ENCODE data around the gene RHBDF1.
"Not testable (repeated sequence)": the region's sequence is repeated elsewhere in the genome, so short reads cannot be mapped to it uniquely, and the experiment has no call there.

Gene RHBDF1

DNA sequence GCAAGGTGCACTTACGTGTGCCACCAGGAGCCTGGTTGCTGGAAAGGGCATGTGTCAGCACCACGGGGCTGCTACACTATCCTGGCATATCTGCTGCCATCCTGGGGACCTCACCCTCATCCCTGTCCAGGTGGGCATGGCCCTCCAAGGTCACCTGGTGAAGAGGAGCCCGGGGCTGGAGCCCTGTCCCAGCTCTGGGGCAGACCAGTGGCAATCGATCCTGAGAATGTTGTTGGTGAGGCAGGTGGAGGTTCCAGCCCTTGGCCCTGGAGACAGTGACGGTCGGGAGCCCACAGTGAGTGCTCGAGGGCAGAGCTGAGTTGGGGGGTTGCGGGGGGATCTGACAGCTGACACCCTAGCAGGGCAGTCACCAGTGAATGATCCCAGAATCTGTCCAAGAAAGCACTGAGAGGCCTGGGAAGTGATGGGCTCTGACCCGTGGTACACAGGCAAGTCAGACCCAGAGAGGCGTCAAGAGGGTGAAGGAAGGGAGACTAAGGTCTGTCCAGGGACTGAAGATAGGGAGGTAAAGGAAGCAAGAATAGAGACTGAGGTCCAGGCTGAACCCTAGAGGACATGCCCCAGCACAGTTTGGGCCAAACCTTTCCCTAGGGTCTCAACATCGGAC lies 36.6 kb downstream of the RHBDF1 start:
- no peak for DNase-seq

DNA sequence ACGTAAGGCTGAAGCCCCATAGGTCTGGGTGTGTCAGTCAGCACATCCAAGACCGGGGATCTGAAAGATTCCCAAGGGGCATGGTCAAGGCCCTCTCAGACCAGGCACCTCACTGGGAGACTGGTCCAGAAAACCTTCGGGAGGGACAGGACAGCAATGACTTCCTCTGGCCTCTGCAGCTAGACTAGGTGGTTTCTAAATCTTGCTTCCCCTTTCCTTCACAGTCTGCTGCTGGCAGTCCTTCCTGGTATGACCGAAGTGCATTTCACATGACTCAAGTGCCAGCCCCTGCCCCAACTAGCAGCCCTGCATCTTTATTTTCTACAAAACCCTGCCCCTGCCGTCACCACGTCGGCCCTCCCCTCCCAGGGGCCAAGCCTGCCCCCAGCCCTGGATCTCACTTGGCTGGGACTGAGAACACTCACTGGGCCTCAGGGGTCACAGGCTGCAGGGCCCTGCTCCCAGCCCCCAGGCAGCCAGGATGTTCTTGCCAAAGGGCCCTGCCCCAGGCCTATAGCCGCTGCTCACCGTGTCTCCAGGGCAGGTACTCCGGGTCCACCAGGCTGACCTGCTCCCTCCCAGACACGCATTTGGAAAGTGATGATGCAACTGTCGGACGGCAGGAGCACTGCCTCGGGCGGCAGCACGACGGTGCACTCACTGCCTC lies 37.3 kb downstream of the RHBDF1 start:
- no peak for DNase-seq

DNA sequence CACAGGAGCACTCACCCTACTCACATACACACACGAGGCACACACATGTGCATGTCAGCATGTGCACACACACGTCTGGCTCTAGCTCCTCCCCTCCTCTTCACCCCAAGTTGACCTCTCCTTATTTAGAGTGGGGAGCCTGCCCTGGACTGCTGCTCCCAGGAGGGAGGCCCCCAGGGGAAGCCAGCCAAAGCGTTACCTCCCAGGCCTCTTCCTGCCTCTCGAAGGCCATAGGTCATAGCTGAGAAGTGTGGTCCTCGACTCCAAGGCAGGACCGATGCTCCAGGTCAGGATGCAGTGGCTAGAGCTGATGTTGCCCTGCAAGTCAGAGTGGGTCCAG lies 37.8 kb downstream of the RHBDF1 start:
- DNase-seq = no peak

DNA sequence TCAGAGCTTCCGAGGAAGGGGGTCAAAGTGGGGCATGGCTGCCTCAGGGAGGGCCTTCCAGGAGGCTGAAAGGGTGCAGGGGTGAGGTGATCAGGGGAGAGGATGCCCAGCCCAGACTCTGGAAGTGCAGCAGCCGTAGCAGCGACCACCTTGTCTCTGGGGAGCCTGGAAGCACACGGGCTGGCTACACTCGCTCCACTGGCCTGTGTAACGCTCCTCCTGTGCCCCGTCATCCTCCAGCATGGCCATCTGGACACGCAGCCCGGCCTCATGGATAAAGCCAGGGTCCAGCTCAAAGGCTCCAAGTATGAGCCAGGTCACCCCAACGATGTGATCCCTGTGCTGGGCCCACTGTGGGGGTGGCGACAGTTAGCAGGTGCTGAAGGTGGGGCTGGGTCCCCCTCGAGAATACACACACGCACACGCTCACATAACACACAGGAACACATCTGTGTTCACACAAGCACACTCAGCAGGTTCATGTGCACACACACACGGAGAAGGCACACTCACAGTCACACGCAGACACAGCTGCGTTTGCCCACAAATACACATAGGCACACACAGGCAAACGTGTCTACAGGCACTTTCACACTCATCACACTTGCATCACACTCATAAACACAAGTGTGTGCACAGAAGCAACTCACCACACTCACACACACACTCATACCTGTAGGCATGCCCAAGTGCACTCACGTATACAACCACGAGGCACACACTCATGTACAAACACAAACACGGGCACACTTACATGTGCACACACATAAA lies 38.4 kb downstream of the RHBDF1 start:
- no peak for DNase-seq

DNA sequence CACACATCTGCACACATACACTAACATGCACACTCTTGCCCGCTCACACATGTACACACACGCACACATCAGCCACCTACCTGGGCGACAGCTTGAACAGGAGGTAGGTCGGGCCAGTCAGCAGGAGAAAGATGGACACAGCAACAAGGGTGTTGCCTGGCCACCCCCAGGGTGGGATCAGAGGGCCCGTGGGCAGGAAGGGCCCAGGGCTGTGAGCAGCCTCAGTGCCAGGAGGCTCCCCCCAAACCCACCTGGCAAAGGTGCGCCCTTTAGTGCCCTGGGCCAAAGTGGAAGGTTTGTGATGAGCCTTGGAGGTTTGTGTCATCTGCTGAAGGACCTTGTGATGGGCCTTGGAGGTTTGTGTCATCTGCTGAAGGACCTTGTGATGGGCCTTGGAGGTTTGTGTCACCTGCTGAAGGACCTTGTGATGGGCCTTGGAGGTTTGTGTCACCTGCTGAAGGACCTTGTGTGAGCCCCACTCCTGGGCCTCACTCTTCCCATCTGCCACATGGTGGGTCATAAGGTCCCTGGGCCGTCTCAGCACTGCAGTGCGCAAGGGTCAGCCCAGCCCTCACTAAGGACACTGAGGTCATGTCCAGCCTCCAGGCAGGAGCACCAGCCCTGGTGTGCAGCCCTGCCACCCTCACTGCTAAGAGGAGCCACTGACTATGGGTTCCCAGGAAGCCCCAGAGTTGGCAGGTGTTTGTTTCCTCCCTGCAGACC lies 39.1 kb downstream of the RHBDF1 start:
- DNase-seq = not testable (repeated sequence)

DNA sequence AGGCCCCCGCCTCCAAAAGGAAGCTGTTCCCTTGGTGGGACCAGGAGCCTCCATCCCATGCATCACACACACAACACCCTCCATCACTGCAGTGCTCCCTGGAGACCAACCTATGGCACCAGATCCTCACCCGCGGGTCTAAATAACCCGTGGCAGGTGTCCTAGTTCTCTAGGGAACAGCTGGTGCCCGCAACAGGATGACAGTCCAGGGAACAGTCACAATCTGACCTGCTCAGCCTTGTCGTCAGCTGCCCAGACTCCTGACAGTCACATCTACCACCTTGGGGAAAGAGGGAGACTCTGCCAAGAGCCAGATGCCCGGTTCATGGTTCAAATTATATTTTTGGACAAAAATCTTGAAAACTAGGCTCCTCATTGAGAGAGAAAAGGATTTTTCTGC lies 41.8 kb downstream of the RHBDF1 start:
- not testable (repeated sequence) for DNase-seq

DNA sequence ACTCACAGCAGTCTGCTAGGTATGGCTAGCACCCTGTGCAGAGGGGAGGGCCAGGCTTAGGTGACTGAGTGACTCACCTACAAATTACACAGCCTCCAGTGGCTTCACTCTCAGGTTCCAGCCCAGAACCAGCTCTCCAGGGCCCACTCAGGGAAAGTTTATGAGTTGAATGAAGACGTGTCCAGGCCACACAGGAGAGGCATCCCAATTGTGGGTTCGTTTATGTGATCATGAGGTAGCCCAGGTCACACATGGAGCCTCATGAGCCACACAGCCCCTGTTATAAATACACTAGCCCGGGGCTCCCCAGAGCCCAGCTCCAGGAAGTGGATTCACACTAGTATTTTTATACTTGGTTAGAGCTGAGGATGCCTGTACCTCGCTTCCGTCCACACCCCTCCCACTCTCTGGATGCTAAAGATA lies 46.5 kb downstream of the RHBDF1 start:
- not testable (repeated sequence) for DNase-seq

DNA sequence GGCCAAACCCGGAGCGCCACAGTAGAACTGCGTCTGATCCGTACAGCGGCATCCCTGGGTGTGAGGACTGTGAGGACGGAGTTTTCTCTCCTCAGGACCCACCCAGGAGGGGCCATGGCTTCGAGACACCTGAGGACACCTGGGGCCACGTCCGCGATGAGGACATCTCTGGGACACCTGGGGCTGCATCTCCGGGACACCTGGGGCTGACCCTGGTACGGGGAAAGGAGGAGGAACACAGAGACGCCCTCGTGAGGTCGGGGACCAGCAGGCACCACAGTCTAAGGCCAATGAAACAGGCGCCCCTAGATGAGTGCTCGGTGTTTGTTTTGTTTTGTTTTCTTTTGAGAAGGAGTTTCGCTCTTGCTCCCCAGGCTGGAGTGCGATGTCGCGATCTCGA lies 48.3 kb downstream of the RHBDF1 start:
- not testable (repeated sequence) for DNase-seq

DNA sequence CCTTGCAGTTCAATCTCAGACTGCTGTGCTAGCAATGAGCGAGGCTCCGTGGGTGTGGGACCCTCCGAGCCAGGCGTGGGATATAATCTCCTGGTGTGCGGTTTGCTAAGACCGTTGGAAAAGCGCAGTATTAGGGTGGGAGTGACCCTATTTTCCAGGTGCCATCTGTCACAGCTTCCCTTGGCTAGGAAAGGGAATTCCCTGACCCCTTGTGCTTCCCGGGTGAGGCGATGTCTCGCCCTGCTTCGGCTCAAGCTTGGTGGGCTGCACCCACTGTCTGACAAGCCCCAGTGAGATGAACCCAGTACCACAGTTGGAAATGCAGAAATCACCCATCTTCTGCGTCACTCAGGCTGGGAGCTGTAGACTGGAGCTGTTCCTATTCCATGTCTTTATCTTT lies 51.5 kb downstream of the RHBDF1 start:
- DNase-seq = not testable (repeated sequence)

DNA sequence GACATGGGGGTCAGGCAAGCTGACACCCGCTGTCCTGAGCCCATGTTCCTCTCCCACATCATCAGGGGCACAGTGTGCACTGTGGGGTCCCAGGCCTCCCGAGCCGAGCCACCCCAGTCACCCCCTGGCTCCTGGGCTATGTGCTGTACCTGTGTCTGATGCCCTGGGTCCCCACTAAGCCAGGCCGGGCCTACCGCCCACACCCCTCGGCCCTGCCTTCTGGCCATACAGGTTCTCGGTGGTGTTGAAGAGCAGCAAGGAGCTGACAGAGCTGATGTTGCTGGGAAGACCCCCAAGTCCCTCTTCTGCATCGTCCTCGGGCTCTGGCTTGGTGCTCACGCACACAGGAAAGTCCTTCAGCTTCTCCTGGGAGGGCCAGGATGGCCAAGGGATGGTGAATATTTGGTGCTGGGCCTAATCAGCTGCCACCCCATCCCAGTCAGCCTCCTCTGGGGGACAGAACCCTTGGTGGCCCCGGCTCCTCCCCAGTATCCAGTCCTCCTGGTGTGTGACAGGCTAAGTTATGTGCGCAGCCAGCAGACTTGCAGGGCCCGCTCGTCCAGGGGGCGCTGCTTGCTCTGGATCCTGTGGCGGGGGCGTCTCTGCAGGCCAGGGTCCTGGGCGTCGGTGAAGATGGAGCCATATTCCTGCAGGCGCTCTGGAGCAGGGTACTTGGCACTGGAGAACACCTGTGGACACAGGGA lies 55.2 kb downstream of the RHBDF1 start:
- not testable (repeated sequence) for DNase-seq

DNA sequence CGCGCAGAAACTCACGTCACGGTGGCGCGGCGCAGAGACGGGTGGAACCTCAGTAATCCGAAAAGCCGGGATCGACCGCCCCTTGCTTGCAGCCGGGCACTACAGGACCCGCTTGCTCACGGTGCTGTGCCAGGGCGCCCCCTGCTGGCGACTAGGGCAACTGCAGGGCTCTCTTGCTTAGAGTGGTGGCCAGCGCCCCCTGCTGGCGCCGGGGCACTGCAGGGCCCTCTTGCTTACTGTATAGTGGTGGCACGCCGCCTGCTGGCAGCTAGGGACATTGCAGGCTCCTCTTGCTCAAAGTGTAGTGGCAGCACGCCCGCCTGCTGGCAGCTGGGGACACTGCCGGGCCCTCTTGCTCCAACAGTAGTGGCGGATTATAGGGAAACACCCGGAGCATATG lies 61.7 kb downstream of the RHBDF1 start:
- not testable (repeated sequence) for DNase-seq

DNA sequence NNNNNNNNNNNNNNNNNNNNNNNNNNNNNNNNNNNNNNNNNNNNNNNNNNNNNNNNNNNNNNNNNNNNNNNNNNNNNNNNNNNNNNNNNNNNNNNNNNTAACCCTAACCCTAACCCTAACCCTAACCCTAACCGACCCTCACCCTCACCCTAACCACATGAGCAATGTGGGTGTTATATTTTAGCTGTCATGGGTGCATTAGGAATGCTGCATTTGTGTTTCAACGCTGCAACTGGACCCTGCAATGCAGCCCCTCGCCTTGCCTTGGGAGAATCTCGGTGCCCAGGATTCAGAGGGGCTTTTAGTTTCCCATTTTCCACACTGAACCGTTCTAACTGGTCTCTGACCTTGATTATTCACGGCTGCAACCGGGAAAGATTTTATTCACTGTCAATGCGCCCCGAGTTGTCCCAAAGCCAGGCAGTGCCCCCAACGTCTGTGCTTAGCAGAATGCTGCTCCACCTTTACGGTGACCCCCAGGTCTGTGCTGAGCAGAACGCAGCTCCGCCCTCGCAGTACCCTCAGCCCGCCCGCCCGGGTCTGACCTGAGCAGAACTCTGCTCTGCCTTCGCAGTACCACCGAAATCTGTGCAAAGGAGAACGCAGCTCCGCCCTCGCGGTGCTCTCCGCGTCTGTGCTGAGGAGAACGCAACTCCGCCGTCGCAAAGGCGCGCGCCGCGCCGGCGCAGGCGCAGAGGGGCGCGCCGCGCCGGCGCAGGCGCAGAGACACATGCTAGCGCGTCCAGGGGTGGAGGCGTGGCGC lies 62.3 kb downstream of the RHBDF1 start:
- DNase-seq = no peak

All from fibroblast of skin of abdomen (primary cell).